Activated CD8-positive, alpha-beta T cell treated with anti-CD3 and anti-CD28 coated beads, Interleukin-2, amount 10 ng/mL, durations not matched to agents 7 days and 5 days (primary cell): ENCODE measurements around the gene CSTF1. TPM values are rescaled to one million over a fixed set of nuclear protein-coding genes. Genes with fewer than 3 reads are reported as not detected.

ENCODE experiments used
- ATAC-seq: fragments of 150-1000 bp; cut with Tn5 transposase; one replicate; pipeline ENCODE4 v1.10.0; 2021; ENCODE audit warnings: moderate library complexity
- CTCF ChIA-PET: fragments of 350-600 bp; sonication (Branson Sonifier 250); formaldehyde crosslinking; loops from one replicate; lab custom pipeline; 2021; ENCODE audit warnings: antibody characterized with exemption; lab: Charles Lee
- POLR2A ChIA-PET: fragments of 350-600 bp; sonication (Branson Sonifier 250); formaldehyde crosslinking; loops from one replicate; lab custom pipeline; 2021; ENCODE audit warnings: antibody characterized with exemption; lab: Charles Lee
- DNase-seq: peaks from one replicate; pipeline ENCODE4 v3.0.0-alpha.2; 2020
- H3K27ac Mint-ChIP-seq: one replicate; pipeline ENCODE4 v1.8.0; 2021; ENCODE audit warnings: mild to moderate bottlenecking, mixed read lengths
- H3K27me3 Mint-ChIP-seq: one replicate; pipeline ENCODE4 v1.8.0; 2021; ENCODE audit warnings: low read depth, mixed read lengths
- H3K36me3 Mint-ChIP-seq: one replicate; pipeline ENCODE4 v1.8.0; 2021; ENCODE audit warnings: low read depth, mixed read lengths
- H3K4me1 Mint-ChIP-seq: one replicate; pipeline ENCODE4 v1.8.0; 2021; ENCODE audit warnings: low read depth, mixed read lengths
- H3K4me3 Mint-ChIP-seq: one replicate; pipeline ENCODE4 v1.8.0; 2021; ENCODE audit warnings: mild to moderate bottlenecking, mixed read lengths
- H3K9me3 Mint-ChIP-seq: one replicate; pipeline ENCODE4 v1.8.0; 2022; ENCODE audit warnings: mixed read lengths; ENCODE audit not compliant: insufficient read depth
- total RNA-seq, 2 experiments: library from RNA; stranded (reverse); gene quantifications; one replicate each; pipeline ENCODE4 v1.2.3, GENCODE V29; 2021

Gene CSTF1
- total RNA-seq, 2 experiments from 2014 or later: 60.5 to 66.3 TPM

GRCh38 chr20:56358600-56359211, 33.7 kb upstream of the CSTF1 start, which contains the start of gene FAM210B:
Gene FAM210B (plus strand): TSS chr20:56358974. CDS start chr20:56359006, 32 bp downstream.
- DNase-seq (peak; percentile 84), ATAC-seq (peak; percentile 99)
- POLR2A ChIA-PET: interaction anchor here (0.6 to 0.8 kb wide), 2 partner anchors 33 kb away, joined by 3 to 4 read pairs; partner anchors contain the start of genes AURKA and CSTF1
- Mint-ChIP-seq H3K36me3 (no peaks in the 10 kb centered on the region), H3K4me3 (peak within 1 kb of the TSS; percentile 82), H3K27ac (peak within 1 kb of the TSS; percentile 43), H3K27me3 (peaks cover 2% of the 10 kb centered on the region), H3K9me3 (no peaks in the 10 kb centered on the region), H3K4me1 (peaks cover 15% of the 10 kb centered on the region)
- CTCF ChIA-PET: interaction anchor here (0.8 to 4.7 kb wide), 4 partner anchors 10 to 16 kb away, joined by 3 to 20 read pairs (median 3); no protein-coding TSS in a partner anchor

- H3K36me3 Mint-ChIP-seq: no peaks in the 10 kb centered on the region
- ChIA-PET CTCF (interaction anchor here (0.8 to 4.7 kb wide), 4 partner anchors 9 to 17 kb away, joined by 3 to 20 read pairs (median 3); no protein-coding TSS in a partner anchor), POLR2A (interaction anchor here (0.8 kb wide), 1 partner anchor 32 kb away, joined by 4 read pairs; the partner anchor contains the start of genes AURKA and CSTF1)
- DNase-seq (no peak), ATAC-seq (peak; percentile 28)
- H3K27ac Mint-ChIP-seq: peak overlapping the region; percentile 43
- peak overlapping the region; percentile 82 for H3K4me3 Mint-ChIP-seq
- H3K4me1 Mint-ChIP-seq: peaks cover 15% of the 10 kb centered on the region
- H3K27me3 Mint-ChIP-seq: peaks cover 2% of the 10 kb centered on the region
- no peaks in the 10 kb centered on the region for H3K9me3 Mint-ChIP-seq
Measured at GRCh38 chr20:56359212-56360132, 33.0 kb upstream of the CSTF1 start.

GRCh38 chr20:56360133-56360907, 32.1 kb upstream of the CSTF1 start:
- H3K4me1 Mint-ChIP-seq: peaks cover 15% of the 10 kb centered on the region
- POLR2A ChIA-PET: no interaction called here
- no peak overlapping the region for H3K27ac Mint-ChIP-seq
- no peak for ATAC-seq
- peak overlapping the region; percentile 82 for H3K4me3 Mint-ChIP-seq
- no peak for DNase-seq
- CTCF ChIA-PET: interaction anchor here (4.7 kb wide), 1 partner anchor 16 kb away, joined by 20 read pairs; no protein-coding TSS in a partner anchor
- H3K9me3 Mint-ChIP-seq: no peaks in the 10 kb centered on the region
- no peaks in the 10 kb centered on the region for H3K36me3 Mint-ChIP-seq
- peaks cover 2% of the 10 kb centered on the region for H3K27me3 Mint-ChIP-seq

- Mint-ChIP-seq H3K27me3 (peaks cover under 1% of the 10 kb centered on the region), H3K4me1 (peaks cover 15% of the 10 kb centered on the region), H3K9me3 (no peaks in the 10 kb centered on the region), H3K4me3 (no peak overlapping the region), H3K36me3 (no peaks in the 10 kb centered on the region), H3K27ac (no peak overlapping the region)
- CTCF ChIA-PET: no interaction called here
- ATAC-seq (no peak), DNase-seq (no peak)
- POLR2A ChIA-PET: no interaction called here
Measured at GRCh38 chr20:56360908-56361205, 31.6 kb upstream of the CSTF1 start.

- Mint-ChIP-seq H3K27me3 (no peaks in the 10 kb centered on the region), H3K4me3 (no peak overlapping the region), H3K4me1 (peaks cover 15% of the 10 kb centered on the region), H3K9me3 (no peaks in the 10 kb centered on the region), H3K27ac (no peak overlapping the region), H3K36me3 (no peaks in the 10 kb centered on the region)
- DNase-seq (no peak), ATAC-seq (no peak)
- ChIA-PET POLR2A (no interaction called here), CTCF (no interaction called here)
Measured at GRCh38 chr20:56361900-56362299, 30.5 kb upstream of the CSTF1 start.

GRCh38 chr20:56362833-56363413, 29.5 kb upstream of the CSTF1 start:
- POLR2A ChIA-PET: no interaction called here
- peaks cover 15% of the 10 kb centered on the region for H3K4me1 Mint-ChIP-seq
- H3K36me3 Mint-ChIP-seq: peaks cover under 1% of the 10 kb centered on the region
- no peak overlapping the region for H3K27ac Mint-ChIP-seq
- H3K27me3 Mint-ChIP-seq: no peaks in the 10 kb centered on the region
- CTCF ChIA-PET: no interaction called here
- no peaks in the 10 kb centered on the region for H3K9me3 Mint-ChIP-seq
- no peak overlapping the region for H3K4me3 Mint-ChIP-seq
- ATAC-seq (no peak), DNase-seq (no peak)

GRCh38 chr20:56363491-56363890, 29.0 kb upstream of the CSTF1 start:
- Mint-ChIP-seq H3K27me3 (no peaks in the 10 kb centered on the region), H3K36me3 (peaks cover 5% of the 10 kb centered on the region), H3K4me3 (no peak overlapping the region), H3K4me1 (peaks cover 10% of the 10 kb centered on the region), H3K9me3 (no peaks in the 10 kb centered on the region), H3K27ac (no peak overlapping the region)
- no peak for DNase-seq
- POLR2A ChIA-PET: no interaction called here
- CTCF ChIA-PET: no interaction called here
- ATAC-seq: no peak

- no peak for ATAC-seq
- Mint-ChIP-seq H3K4me1 (peaks cover 9% of the 10 kb centered on the region), H3K9me3 (no peaks in the 10 kb centered on the region), H3K36me3 (peaks cover 47% of the 10 kb centered on the region), H3K4me3 (no peak overlapping the region), H3K27ac (peak overlapping the region; percentile 37), H3K27me3 (no peaks in the 10 kb centered on the region)
- no peak for DNase-seq
- ChIA-PET CTCF (interaction anchor here (0.8 to 1.1 kb wide), 2 partner anchors 10 to 25 kb away, joined by 3 read pairs; partner anchors contain the start of gene FAM210B), POLR2A (interaction anchor here (3.2 kb wide), 1 partner anchor 23 kb away, joined by 13 read pairs; the partner anchor contains the start of genes AURKA and CSTF1)
Measured at GRCh38 chr20:56368351-56369134, 23.9 kb upstream of the CSTF1 start.

- H3K27me3 Mint-ChIP-seq: no peaks in the 10 kb centered on the region
- DNase-seq: no peak
- H3K4me1 Mint-ChIP-seq: peaks cover 14% of the 10 kb centered on the region
- no peak overlapping the region for H3K4me3 Mint-ChIP-seq
- ATAC-seq: no peak
- ChIA-PET CTCF (interaction anchor here (0.8 kb wide), 1 partner anchor 26 kb away, joined by 3 read pairs; no protein-coding TSS in a partner anchor), POLR2A (interaction anchor here (3.2 kb wide), 1 partner anchor 23 kb away, joined by 13 read pairs; the partner anchor contains the start of genes AURKA and CSTF1)
- H3K9me3 Mint-ChIP-seq: no peaks in the 10 kb centered on the region
- H3K36me3 Mint-ChIP-seq: peaks cover 52% of the 10 kb centered on the region
- no peak overlapping the region for H3K27ac Mint-ChIP-seq
Measured at GRCh38 chr20:56369179-56369578, 23.3 kb upstream of the CSTF1 start.

- Mint-ChIP-seq H3K4me3 (no peak overlapping the region), H3K27me3 (no peaks in the 10 kb centered on the region), H3K27ac (no peak overlapping the region), H3K36me3 (peaks cover 70% of the 10 kb centered on the region), H3K4me1 (peaks cover 26% of the 10 kb centered on the region), H3K9me3 (no peaks in the 10 kb centered on the region)
- no peak for ATAC-seq
- ChIA-PET CTCF (interaction anchor here (0.7 kb wide), 1 partner anchor 123 kb away, joined by 3 read pairs; the partner anchor contains the start of gene MC3R), POLR2A (interaction anchor here (0.7 kb wide), 1 partner anchor 20 kb away, joined by 3 read pairs; no protein-coding TSS in a partner anchor)
- DNase-seq: no peak
Measured at GRCh38 chr20:56371977-56372376, 20.5 kb upstream of the CSTF1 start.
